Activated CD4-positive, alpha-beta T cell treated with anti-CD3 and anti-CD28 coated beads, Interleukin-2, amount 50 U/mL, for 48 hours (primary cell): ENCODE results near the gene ZNF625.
A peak's percentile ranks its signal among the peaks of the same experiment; 100 is the strongest.
"Not testable (repeated sequence)": the region's sequence is repeated elsewhere in the genome, so short reads cannot be mapped to it uniquely, and the experiment has no call there.

ENCODE experiments used
- DNase-seq, 2 experiments: peaks; one replicate each; pipeline ENCODE4 v3.0.0-alpha.2; 2020

Gene ZNF625

GRCh38 chr19:12137221-12137940, 19.2 kb downstream of the ZNF625 start:
- peak; percentile 33 to 42 for DNase-seq

DNA sequence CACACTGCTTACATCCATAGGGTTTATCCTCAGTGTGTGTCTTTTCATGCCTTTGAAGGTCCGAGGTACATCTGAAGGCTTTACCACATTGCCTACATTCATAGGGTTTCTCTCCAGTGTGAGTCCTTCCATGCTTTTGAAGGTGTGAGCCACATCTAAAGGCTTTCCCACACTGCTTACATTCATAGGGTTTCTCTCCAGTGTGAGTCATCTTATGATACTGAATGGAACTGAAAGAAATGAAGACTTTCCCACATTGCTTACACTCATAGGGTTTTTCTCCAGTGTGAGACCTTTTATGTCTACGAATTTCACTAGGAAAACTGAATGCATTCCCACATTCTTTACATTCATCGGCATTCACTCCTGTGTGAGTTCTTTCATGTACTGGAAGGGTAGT, 23.5 kb downstream of the ZNF625 start:
- DNase-seq: no peak

- DNase-seq: peak in 1 of 2 experiments; percentile 27
Measured at GRCh38 chr19:12126707-12127106, 29.8 kb downstream of the ZNF625 start.

DNA sequence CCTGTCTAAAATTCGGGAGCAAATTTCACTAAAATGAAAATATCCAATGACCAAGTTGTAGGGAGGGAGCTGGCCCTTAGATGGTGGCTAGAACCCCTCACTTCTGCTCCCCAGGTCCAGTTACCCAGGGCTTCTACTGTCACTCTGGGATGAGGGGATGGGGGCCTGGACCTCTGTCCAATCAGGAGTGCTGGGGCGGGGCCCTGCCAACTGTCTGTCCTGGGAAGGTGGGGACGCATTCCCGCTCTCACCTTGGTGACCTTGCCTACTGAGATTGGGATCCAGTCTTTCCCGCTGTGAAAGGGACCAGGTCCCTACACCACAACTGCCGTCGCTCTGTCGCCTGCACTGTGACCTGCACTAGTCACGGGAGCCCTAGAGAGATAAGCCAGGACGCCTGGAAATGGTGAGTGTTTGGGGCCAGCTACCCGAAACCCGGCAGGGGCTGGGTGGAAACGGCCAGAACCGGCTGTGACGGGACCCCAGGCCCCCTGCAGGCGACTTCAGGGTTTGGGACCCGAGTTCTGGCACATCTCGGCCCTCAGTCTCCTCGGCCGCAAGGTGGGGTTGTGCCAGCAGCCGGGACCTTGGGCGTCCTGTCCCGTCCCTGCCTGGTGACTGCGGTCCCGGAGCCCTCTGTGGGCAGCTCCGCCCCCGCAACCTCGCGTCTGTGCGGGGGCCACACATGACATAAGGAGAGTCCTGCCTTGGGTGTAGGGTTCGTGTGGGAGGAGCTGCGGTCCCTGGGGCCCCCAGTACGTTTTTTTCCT, 39.1 kb downstream of the ZNF625 start:
- no peak for DNase-seq

DNA sequence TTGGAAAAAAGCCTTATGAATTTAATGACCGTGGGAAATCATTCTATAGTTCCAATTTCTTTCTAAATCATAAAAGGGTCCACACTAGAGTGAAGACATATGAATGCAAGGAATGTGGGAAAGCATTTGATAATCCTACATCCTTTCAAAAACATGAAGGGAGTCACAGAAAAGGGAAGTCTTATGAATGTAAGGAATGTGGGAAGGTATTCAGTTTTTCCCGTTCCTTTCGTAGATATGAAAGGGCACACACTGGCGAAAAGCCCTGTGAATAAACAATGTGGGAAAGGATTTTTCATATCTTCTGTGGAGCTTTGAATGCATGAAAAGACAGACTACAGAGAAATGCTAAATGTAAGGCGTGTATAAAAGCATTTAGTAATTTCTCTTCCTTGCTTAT, 43.4 kb downstream of the ZNF625 start:
- DNase-seq: no peak

DNA sequence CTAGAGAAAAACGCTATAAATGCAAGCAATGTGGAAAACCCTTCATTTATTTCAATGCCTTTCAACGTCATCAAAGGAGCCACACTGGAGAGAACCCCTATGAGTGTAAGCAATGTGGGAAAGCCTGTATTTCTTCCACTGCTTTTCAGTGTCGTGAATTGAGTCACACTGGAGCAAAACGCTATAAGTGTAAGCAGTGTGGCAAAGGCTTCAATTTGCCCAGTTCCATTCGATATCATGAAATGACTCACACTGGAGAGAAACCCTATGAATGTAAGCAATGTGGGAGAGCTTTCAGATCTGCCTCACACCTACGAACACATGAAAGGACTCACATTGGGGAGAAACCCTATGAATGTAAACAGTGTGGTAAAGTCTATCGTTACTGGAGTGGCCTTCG, 43.8 kb downstream of the ZNF625 start:
- peak in 1 of 2 experiments; percentile 25 for DNase-seq

DNA sequence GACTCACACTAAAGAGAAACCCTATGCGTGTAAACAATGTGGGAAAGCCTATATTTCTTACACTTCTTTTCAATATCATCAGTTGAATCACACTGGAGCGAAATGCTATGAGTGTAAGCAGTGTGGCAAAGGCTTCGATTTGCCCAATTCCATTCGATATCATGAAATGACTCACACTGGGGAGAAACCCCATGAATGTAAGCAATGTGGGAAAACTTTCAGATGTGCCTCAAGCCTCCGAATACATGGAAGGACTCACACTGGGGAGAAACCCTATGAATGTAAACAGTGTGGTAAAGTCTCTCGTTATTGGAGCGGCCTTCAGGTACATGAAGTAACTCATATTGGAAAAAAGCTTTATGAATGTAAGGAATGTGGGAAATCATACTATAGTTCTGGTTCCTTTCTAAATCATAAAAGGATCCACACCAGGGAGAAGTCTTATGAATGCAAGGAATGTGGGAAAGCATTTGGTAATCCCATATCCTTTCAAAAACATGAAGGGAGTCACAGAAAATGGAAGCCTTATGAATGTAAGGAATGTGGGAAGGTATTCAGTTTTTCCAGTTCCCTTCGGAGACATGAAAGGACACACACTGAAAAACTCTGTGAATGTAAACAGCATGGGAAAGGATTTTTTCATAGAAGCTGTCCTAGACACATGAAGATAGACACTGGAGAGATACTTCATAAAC, 44.4 kb downstream of the ZNF625 start:
- no peak for DNase-seq

DNA sequence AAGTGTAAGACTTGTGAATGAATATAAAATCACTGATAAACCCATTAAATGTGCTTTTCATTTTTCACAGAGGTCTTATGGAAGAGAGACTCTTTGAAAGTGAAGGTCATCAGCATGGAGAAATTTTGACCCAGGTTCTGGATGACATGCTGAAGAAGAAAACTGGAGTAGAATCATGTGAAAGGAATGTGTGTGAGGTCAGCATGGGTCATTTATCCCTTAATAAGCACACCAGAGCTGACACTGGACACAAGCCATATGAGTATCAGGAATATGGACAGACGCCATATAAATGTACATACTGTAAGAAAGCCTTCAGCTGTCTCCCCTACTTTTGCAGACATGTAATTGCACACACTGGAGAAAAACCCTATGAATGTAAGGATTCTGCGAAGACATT, 45.4 kb downstream of the ZNF625 start:
- no peak for DNase-seq

GRCh38 chr19:12103909-12104308, 52.6 kb downstream of the ZNF625 start:
- not testable (repeated sequence) for DNase-seq

- no peak for DNase-seq
Measured at GRCh38 chr19:12098040-12098439, 58.5 kb downstream of the ZNF625 start.

DNA sequence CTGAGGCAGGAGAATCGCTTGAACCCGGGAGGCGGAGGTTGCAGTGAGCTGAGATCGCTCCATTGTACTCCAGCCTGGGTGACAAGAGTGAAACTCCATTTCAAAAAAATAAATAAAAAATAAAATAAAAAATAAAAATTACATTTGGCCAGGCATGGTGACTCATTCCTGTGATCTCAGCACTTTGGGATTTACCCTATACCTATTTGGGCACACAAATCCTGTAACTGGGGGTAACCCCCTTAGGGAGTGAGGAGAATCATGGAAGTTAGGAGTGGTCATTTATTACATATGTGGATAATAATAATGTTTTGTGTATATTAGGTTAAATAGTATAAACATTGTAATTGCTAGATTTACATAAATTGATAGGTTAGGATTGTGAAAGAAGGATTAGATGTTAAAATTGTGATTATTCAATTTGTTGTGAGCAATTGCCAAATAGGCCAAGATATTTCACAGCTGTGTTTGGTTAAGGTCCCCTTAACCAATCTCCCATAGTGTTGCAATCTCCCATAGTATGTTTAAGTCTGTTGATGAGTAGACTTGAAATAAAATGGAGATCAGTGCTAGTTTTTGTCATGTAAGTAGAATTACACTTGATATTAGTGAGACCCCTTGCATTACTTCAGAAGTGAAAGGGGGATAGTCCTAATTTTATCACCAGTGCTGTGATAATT, 61.3 kb downstream of the ZNF625 start:
- no peak for DNase-seq
